Esophagus muscularis mucosa (tissue), 4 donors: Measurements from ENCODE around the gene ZSCAN31. TPM values are rescaled to one million over a fixed set of nuclear protein-coding genes. Genes with fewer than 3 reads are reported as not detected.

ENCODE experiments used
- DNase-seq: peaks from one replicate; pipeline ENCODE4 v3.0.0-alpha.2; 2017; ENCODE audit errors: extremely low spot score
- H3K27ac ChIP-seq, 4 donors: fragments of 200-600 bp; sonication (generic); replicated peaks in 1 of 4; 1 replicate in 3 of 4; 2 replicates in 1 of 4; pipeline ENCODE4 v1.5.1; 2016 to 2019; ENCODE audit warnings: mild to moderate bottlenecking in 1 of 4
- H3K27me3 ChIP-seq, 4 donors: fragments of 200-600 bp; sonication (generic); one replicate each; pipeline versions ENCODE4 v1.5.1 to v1.6.0; 2016 to 2019
- H3K36me3 ChIP-seq, 4 donors: fragments of 200-600 bp; sonication (generic); one replicate each; pipeline ENCODE4 v1.5.1; 2016 to 2019
- H3K4me1 ChIP-seq, 4 donors: fragments of 200-600 bp; sonication (generic); one replicate each; pipeline ENCODE4 v1.5.1; 2016 to 2019
- H3K4me3 ChIP-seq, 4 donors: fragments of 200-600 bp; sonication (generic); 1 replicate in 2 of 4; 2 replicates in 2 of 4; pipeline ENCODE4 v1.5.1; 2016 to 2019; ENCODE audit warnings: mild to moderate bottlenecking in 4 of 4, moderate library complexity in 1 of 4
- H3K9me3 ChIP-seq, 4 donors: fragments of 200-600 bp; sonication (generic); 1 replicate in 3 of 4; 2 replicates in 1 of 4; pipeline ENCODE4 v1.5.1; 2016 to 2019
- EP300 ChIP-seq: sonication (generic); formaldehyde crosslinking; IDR thresholded peaks from one replicate; pipeline ENCODE4 v1.6.1; 2017; ENCODE audit warnings: antibody characterized with exemption
- POLR2A ChIP-seq: fragments of 450-650 bp; IDR thresholded peaks from one replicate; pipeline ENCODE4 v1.6.1; 2017; ENCODE audit warnings: antibody characterized with exemption, moderate library complexity, mild to moderate bottlenecking, low read depth
- POLR2AphosphoS5 ChIP-seq, 2 donors: sonication (generic); formaldehyde crosslinking; IDR thresholded peaks; one replicate each; pipeline ENCODE4 v1.6.1; 2017; ENCODE audit warnings: antibody characterized with exemption in 2 of 2
- WGBS: methylation state at CpG from one replicate; pipeline ENCODE4 v1.1.5; 2018; 5-methylcytosine and 5-hydroxymethylcytosine counted together
- intact Hi-C: fragments of 100-400 bp; cut with DNase I; formaldehyde crosslinking; loops from one replicate; pipeline ENCODE4 v1.15.1; 2023
- small RNA-seq, 3 donors: library from RNA; depleted of rRNA; stranded (forward); fragments of <200 nt; gene quantifications; one replicate each; pipeline ENCODE3, GENCODE V24; 2016
- total RNA-seq, 4 donors: library from RNA; depleted of rRNA; stranded (reverse); fragments of >200 nt; gene quantifications; one replicate each; pipeline versions ENCODE4 v1.1.0 to v1.2.1, GENCODE V29; 2016
- TF ChIP-seq, protein P1 (sequence below), 3 experiments: fragments of 200-600 bp in 2 of 3; fragments of 450-650 bp in 1 of 3; sonication (generic) in 2 of 3; IDR thresholded peaks; one replicate each; pipeline ENCODE4 v1.5.1; 2017 to 2019; ENCODE audit warnings: antibody characterized with exemption in 3 of 3, mild to moderate bottlenecking in 2 of 3, moderate library complexity in 1 of 3

ZSCAN31 gene
- total RNA-seq, 4 donors from 2014 or later, result 13.1 to 39.1 (median 24.1) TPM

GRCh38 chr6:28280595-28281287, 55.2 kb downstream of the ZSCAN31 start:
- intact Hi-C loops, result loop anchor here (5.0 kb wide), 1 partner anchor 52 kb away; no protein-coding TSS in a partner anchor
- no peaks in the 10 kb centered on the region for H3K27me3 ChIP-seq
- no peak for DNase-seq
- H3K4me1 ChIP-seq, result peaks cover 6 to 17% (median 14%) of the 10 kb centered on the region in 4 donors
- H3K4me3 ChIP-seq, result peak overlapping the region; percentile 69 to 77 (median 76)
- H3K36me3 ChIP-seq, result peaks cover 12 to 42% (median 39%) of the 10 kb centered on the region in 4 donors
- WGBS, result 38% methylated on average over 3 of the region's 3 CpGs
- H3K9me3 ChIP-seq, result peaks cover 0 to 6% (median 0%) of the 10 kb centered on the region in 4 donors
- peak overlapping the region in 3 of 4 donors; percentile 74 to 80 (median 78) for H3K27ac ChIP-seq
- TF ChIP-seq POLR2AphosphoS5 (IDR thresholded peaks at IDR 0.05), result no peak
- TF ChIP-seq, protein P1, sequence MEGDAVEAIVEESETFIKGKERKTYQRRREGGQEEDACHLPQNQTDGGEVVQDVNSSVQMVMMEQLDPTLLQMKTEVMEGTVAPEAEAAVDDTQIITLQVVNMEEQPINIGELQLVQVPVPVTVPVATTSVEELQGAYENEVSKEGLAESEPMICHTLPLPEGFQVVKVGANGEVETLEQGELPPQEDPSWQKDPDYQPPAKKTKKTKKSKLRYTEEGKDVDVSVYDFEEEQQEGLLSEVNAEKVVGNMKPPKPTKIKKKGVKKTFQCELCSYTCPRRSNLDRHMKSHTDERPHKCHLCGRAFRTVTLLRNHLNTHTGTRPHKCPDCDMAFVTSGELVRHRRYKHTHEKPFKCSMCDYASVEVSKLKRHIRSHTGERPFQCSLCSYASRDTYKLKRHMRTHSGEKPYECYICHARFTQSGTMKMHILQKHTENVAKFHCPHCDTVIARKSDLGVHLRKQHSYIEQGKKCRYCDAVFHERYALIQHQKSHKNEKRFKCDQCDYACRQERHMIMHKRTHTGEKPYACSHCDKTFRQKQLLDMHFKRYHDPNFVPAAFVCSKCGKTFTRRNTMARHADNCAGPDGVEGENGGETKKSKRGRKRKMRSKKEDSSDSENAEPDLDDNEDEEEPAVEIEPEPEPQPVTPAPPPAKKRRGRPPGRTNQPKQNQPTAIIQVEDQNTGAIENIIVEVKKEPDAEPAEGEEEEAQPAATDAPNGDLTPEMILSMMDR (IDR thresholded peaks at IDR 0.05), result no peak
- no peak for TF ChIP-seq EP300
- no peak for TF ChIP-seq POLR2A

DNA sequence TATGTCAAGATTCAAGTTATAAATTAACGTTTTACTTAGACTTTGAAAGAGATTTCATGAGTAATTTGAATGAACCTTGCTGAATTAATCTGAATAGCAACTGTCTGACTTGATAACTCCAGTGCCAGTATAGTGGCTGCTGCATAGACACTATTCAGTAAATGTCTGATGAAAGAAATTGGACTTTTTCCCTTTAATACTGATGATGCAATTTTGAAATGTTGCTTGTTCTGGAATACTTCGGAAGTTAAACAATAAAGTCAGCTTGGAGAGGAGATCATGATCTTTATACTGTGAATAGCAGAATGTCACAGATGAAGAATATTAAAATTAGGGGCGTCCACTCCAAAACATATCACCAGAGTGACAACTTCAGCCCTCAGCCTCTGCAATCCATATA, 58.2 kb downstream of the ZSCAN31 start:
- no peak overlapping the region for H3K27ac ChIP-seq
- no peak for DNase-seq
- no peaks in the 10 kb centered on the region for H3K27me3 ChIP-seq
- H3K4me3 ChIP-seq, result no peak overlapping the region
- 80% methylated on average over 3 of the region's 3 CpGs for WGBS
- H3K36me3 ChIP-seq, result peaks cover 25 to 51% (median 46%) of the 10 kb centered on the region in 4 donors
- H3K9me3 ChIP-seq, result peaks cover 0 to under 1% (median 0%) of the 10 kb centered on the region in 4 donors
- TF ChIP-seq POLR2A (no peak), POLR2AphosphoS5 (IDR thresholded peaks at IDR 0.05) (no peak), EP300 (no peak)
- TF ChIP-seq, protein P1 (IDR thresholded peaks at IDR 0.05), result no peak
- H3K4me1 ChIP-seq, result peaks cover 6 to 16% (median 14%) of the 10 kb centered on the region in 4 donors
- intact Hi-C loops, result loop anchor here (5.0 kb wide), 1 partner anchor 80 kb away; no protein-coding TSS in a partner anchor

DNA sequence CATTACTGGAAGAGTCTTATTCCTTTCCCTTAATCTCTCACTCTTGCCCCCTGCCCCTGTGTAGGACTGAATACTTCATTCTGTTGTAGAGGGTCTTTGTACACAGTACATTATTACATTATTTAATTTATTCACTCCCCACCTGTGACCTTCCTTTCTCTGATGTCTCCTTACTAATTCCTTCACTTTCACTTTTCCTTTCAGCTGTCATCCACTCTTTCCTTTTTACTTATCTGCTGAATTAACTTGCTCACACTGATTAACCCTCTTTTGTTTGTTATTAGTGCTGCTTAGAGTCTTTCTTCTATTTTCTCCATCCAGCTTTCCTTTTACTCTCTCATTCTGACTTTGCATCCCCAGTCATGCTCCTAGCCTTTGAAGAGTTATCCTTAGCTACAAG, 61.1 kb downstream of the ZSCAN31 start:
- no peak overlapping the region for H3K27ac ChIP-seq
- no peak for DNase-seq
- TF ChIP-seq, protein P1 (IDR thresholded peaks at IDR 0.05), result no peak
- TF ChIP-seq EP300 (no peak), POLR2AphosphoS5 (IDR thresholded peaks at IDR 0.05) (no peak), POLR2A (no peak)
- H3K27me3 ChIP-seq, result no peaks in the 10 kb centered on the region
- H3K4me1 ChIP-seq, result peaks cover 0 to under 1% (median under 1%) of the 10 kb centered on the region in 4 donors
- intact Hi-C loops, result loop anchor here (5.0 kb wide), 1 partner anchor 82 kb away; no protein-coding TSS in a partner anchor
- peaks cover 29 to 68% (median 58%) of the 10 kb centered on the region in 4 donors for H3K36me3 ChIP-seq
- no peaks in the 10 kb centered on the region for H3K9me3 ChIP-seq
- H3K4me3 ChIP-seq, result no peak overlapping the region

Small RNAs within 50 kb of the gene (small RNA-seq; reads per million reads assigned to genes)
- gene AL021997.1 (0 reads per million in 3 donors), gene AL021997.2 (0 reads per million in 3 donors)

Other genes with a start within 250 kb of the ZSCAN31 start
- gene ZSCAN16, start 211.5 kb downstream of the ZSCAN31 start, total RNA-seq, result 1 to 10 TPM; 2.9 to 7.4 (median 3.4) TPM
- gene ZKSCAN8, start 194.3 kb downstream of the ZSCAN31 start, total RNA-seq, result 10 to 100 TPM; 18.7 to 21.7 (median 20.8) TPM
- gene ZSCAN9, start 110.9 kb downstream of the ZSCAN31 start, total RNA-seq, result 10 to 100 TPM; 11.4 to 15.4 (median 12.0) TPM
- 1 to 10 TPM; 1.7 to 5.4 (median 4.4) TPM for gene ZKSCAN4, start 83.9 kb downstream of the ZSCAN31 start, total RNA-seq
- 1 to 10 TPM; 2.8 to 6.7 (median 4.7) TPM for gene NKAPL, start 76.9 kb downstream of the ZSCAN31 start, total RNA-seq
- 10 to 100 TPM; 15.1 to 28.2 (median 24.1) TPM for gene ZSCAN26, start 69.0 kb downstream of the ZSCAN31 start, total RNA-seq
- gene PGBD1, start 54.6 kb downstream of the ZSCAN31 start, total RNA-seq, result 1 to 10 TPM; 5.8 to 8.7 (median 7.1) TPM
- 10 to 100 TPM in 1 of 4 donors, 1 to 10 TPM in 3; 2.8 to 10.4 (median 6.4) TPM for gene ZKSCAN3, start 13.8 kb upstream of the ZSCAN31 start, total RNA-seq
- 1 to 10 TPM; 4.0 to 5.7 (median 4.6) TPM for gene ZSCAN12, start 63.6 kb upstream of the ZSCAN31 start, total RNA-seq
- gene ZSCAN23, start 107.3 kb upstream of the ZSCAN31 start, total RNA-seq, result 1 to 10 TPM; 1.0 to 2.9 (median 2.1) TPM
- not detected for gene GPX6, start 179.6 kb upstream of the ZSCAN31 start, total RNA-seq
- not detected for gene GPX5, start 189.7 kb upstream of the ZSCAN31 start, total RNA-seq